K562 (cell line): ENCODE results near the gene RTN4. TPM values are rescaled to one million over a fixed set of nuclear protein-coding genes. Genes with fewer than 3 reads are reported as not detected.
A peak's percentile ranks its signal among the peaks of the same experiment; 100 is the strongest.

Source experiments
- ATAC-seq: fragments of 200-7000 bp; cut with Tn5 transposase; 3 replicates; pipeline ENCODE4 v1.9.1; 2020; ENCODE audit warnings: moderate library complexity
- BruUV-seq: library from RNA; stranded (reverse); fragments of 400-500 nt; replicated peaks from 2 replicates; lab custom pipeline; 2021; lab: Mats Ljungman, UMichigan
- CTCF ChIA-PET: fragments of 300-600 bp; formaldehyde crosslinking; extraction: SDS; loops from one replicate; lab custom pipeline; 2021; ENCODE audit warnings: low intra/inter-chr PET ratio; lab: Yijun Ruan, JAX
- POLR2A ChIA-PET: fragments of 300-600, 350-650 bp; sonication (Branson Sonifier 250); formaldehyde crosslinking; extraction: SDS; loops from one replicate; lab custom pipeline; 2021; ENCODE audit warnings: antibody characterized with exemption, inconsistent platforms; lab: Yijun Ruan, JAX
- DNase-seq, 4 experiments: peaks; one replicate each; pipeline versions ENCODE4 v3.0.0 to v3.0.0-alpha.2; 2011 to 2018; ENCODE audit warnings: low spot score in 3 of 4, mixed read lengths in 3 of 4; ENCODE audit errors: extremely low read depth in 1 of 4
- FAIRE-seq: peaks from 2 replicates; lab custom pipeline; 2011; peaks lifted over from hg19 to GRCh38; lab: Jason Lieb, UNC
- H2AFZ ChIP-seq: 2 replicates; pipeline ENCODE4 v1.6.0; 2011; ENCODE audit warnings: low read depth, low read length, control low read depth, inconsistent platforms
- H3K27ac ChIP-seq: fragments of 200-600 bp; 3 replicates; pipeline ENCODE4 v1.8.0; 2011; ENCODE audit warnings: low read depth, mild to moderate bottlenecking, control low read depth, inconsistent platforms, low read length, moderate library complexity, mixed read lengths; ENCODE audit errors: extremely low read depth
- H3K27me3 ChIP-seq, 2 experiments: fragments of 300-600 bp in 1 of 2; 2 replicates in 1 of 2; 3 replicates in 1 of 2; pipeline versions ENCODE4 v1.6.0 to v1.8.0; 2011; ENCODE audit warnings: inconsistent platforms in 2 of 2, low read length in 2 of 2, mild to moderate bottlenecking in 1 of 2, mixed read lengths in 1 of 2, moderate library complexity in 1 of 2; ENCODE audit not compliant: control insufficient read depth in 2 of 2, insufficient read depth in 2 of 2
- H3K36me3 ChIP-seq: fragments of 300-600 bp; 3 replicates; pipeline ENCODE4 v1.8.0; 2011; ENCODE audit warnings: mild to moderate bottlenecking, low read length, inconsistent platforms; ENCODE audit not compliant: control insufficient read depth, insufficient read depth
- H3K4me1 ChIP-seq, 2 experiments: fragments of 200-600 bp in 1 of 2; replicated peaks in 1 of 2; 2 replicates in 1 of 2; 3 replicates in 1 of 2; pipeline versions ENCODE4 v1.5.1 to v1.8.0; 2011; ENCODE audit warnings: inconsistent platforms in 2 of 2, low read length in 2 of 2, mild to moderate bottlenecking in 1 of 2, mixed read lengths in 1 of 2, moderate library complexity in 1 of 2; ENCODE audit not compliant: control insufficient read depth in 2 of 2, insufficient read depth in 2 of 2
- H3K4me2 ChIP-seq: 2 replicates; pipeline ENCODE4 v1.6.1; 2011; ENCODE audit warnings: low read length, control low read depth, inconsistent platforms, mixed read lengths; ENCODE audit not compliant: insufficient read depth
- H3K4me3 ChIP-seq: fragments of 200-600 bp; sonication (generic), shearing (Covaris generic); 2 replicates; pipeline ENCODE4 v1.5.1; 2016; ENCODE audit warnings: control low read depth, inconsistent platforms
- H3K79me2 ChIP-seq: fragments of 200-600 bp; 3 replicates; pipeline ENCODE4 v1.8.0; 2011; ENCODE audit warnings: low read length, inconsistent platforms; ENCODE audit not compliant: control insufficient read depth, insufficient read depth
- H3K9ac ChIP-seq, 2 experiments: 2 replicates each; pipeline versions ENCODE4 v1.6.0 to v1.6.1; 2011; ENCODE audit warnings: low read depth in 2 of 2, low read length in 2 of 2, control low read depth in 1 of 2, inconsistent platforms in 1 of 2, mild to moderate bottlenecking in 1 of 2, mixed read lengths in 1 of 2; ENCODE audit not compliant: insufficient read depth in 1 of 2
- H3K9me1 ChIP-seq: one replicate; pipeline ENCODE4 v1.6.0; 2011; ENCODE audit warnings: inconsistent platforms, mild to moderate bottlenecking, low read length, moderate library complexity; ENCODE audit not compliant: control insufficient read depth, insufficient read depth
- H3K9me3 ChIP-seq: replicated peaks from 2 replicates; pipeline ENCODE4 v1.5.1; 2011; ENCODE audit warnings: low read depth, low read length, inconsistent platforms; ENCODE audit not compliant: control insufficient read depth, insufficient read depth
- H4K20me1 ChIP-seq: replicated peaks from 2 replicates; pipeline ENCODE4 v1.6.1; 2011; ENCODE audit warnings: low read length, inconsistent platforms, mixed read lengths; ENCODE audit not compliant: control insufficient read depth, insufficient read depth
- FOXM1 ChIP-seq, 2 experiments: fragments of 450-650 bp in 1 of 2; sonication (generic) in 1 of 2; formaldehyde crosslinking in 1 of 2; IDR thresholded peaks; 2 replicates each; pipeline versions ENCODE4 v1.6.1 to v1.9.0; 2017 to 2022; ENCODE audit warnings: low read depth in 2 of 2, mild to moderate bottlenecking in 2 of 2, missing genetic modification reagents in 1 of 2, moderate library complexity in 1 of 2
- RBM22 ChIP-seq: fragments of 200-400 bp; formaldehyde crosslinking; IDR thresholded peaks from 2 replicates; pipeline ENCODE4 v1.6.1; 2018; ENCODE audit warnings: low read length, low read depth; ENCODE audit not compliant: poor library complexity, severe bottlenecking
- ZBTB33 ChIP-seq: sonication (generic); formaldehyde crosslinking; IDR thresholded peaks from 2 replicates; pipeline ENCODE4 v1.8.1; 2023; ENCODE audit warnings: mild to moderate bottlenecking, missing genetic modification reagents
- WGBS: fragments of 100-300 bp; shearing (Covaris generic); methylation state at CpG from one replicate; pipeline ENCODE4 v1.1.6; 2016; ENCODE audit warnings: low coverage, mixed read lengths; ENCODE audit not compliant: insufficient coverage; ENCODE audit errors: missing lambda C conversion rate; 5-methylcytosine and 5-hydroxymethylcytosine counted together
- in situ Hi-C: fragments of 300-500 bp; cut with MboI; formaldehyde crosslinking; loops from 4 replicates; pipeline ENCODE4 v1.15.0; 2018; ENCODE audit warnings: inconsistent platforms, mixed read lengths
- intact Hi-C: fragments of 100-400 bp; cut with micrococcal nuclease; formaldehyde crosslinking; loops from 2 replicates; pipeline ENCODE4 v1.14.2; 2022
- polyA plus RNA-seq, 8 experiments: library from polyadenylated mRNA; depleted of rRNA in 4 of 8; stranded (reverse) in 5 of 8; unstranded in 3 of 8; fragments of >200 nt; fragmentation: Nextera tagmentation in 2 of 8; fragmentation: Illumina TruSeq in 1 of 8; extraction: Ambion mirVana in 2 of 8; extraction: Trizol in 1 of 8; gene quantifications; 2 replicates each; pipeline versions ENCODE4 v1.2.1 to v1.2.3, GENCODE V29; 2011 to 2014; ENCODE audit warnings: inconsistent platforms in 1 of 8, missing spikeins in 1 of 8
- total RNA-seq, 7 experiments: library from RNA; depleted of rRNA in 6 of 7; stranded (reverse); fragments of >200 nt in 6 of 7; fragmentation: Illumina TruSeq in 2 of 7; extraction: Trizol in 2 of 7; gene quantifications; 2 replicates each; pipeline versions ENCODE4 v1.2.1 to v1.2.3, GENCODE V29; 2011 to 2021; ENCODE audit warnings: low replicate concordance in 1 of 7

The RTN4 gene
- total and polyA plus RNA-seq, 9 of the 15 experiments (the other 6 are each of a cell fraction or from before 2014, with no cell fraction given): 73.0 to 248 (median 116) TPM

GRCh38 chr2:54969295-54969939, 80.8 kb downstream of the RTN4 start:
- ATAC-seq: peak; percentile 35
- DNase-seq: no peak
- Histone ChIP-seq H3K27ac (no peak overlapping the region), H3K27me3 (no peaks in the 10 kb centered on the region), H3K9ac (no peak overlapping the region), H3K79me2 (peaks cover 6% of the 10 kb centered on the region; the same call in 2 of the 3 replicates), H2AFZ (no peak overlapping the region), H3K4me1 (peaks cover 0 to 7% of the 10 kb centered on the region in 2 experiments; a peak in 2 of 5 replicates), H3K4me3 (no peak overlapping the region), H3K9me3 (no peaks in the 10 kb centered on the region), H3K36me3 (peaks cover 48% of the 10 kb centered on the region), H4K20me1 (no peaks in the 10 kb centered on the region; the same call in 1 of the 2 replicates), H3K9me1 (peaks cover 3% of the 10 kb centered on the region), H3K4me2 (no peak overlapping the region)
- in situ Hi-C loops: no loop called here
- ChIA-PET CTCF (no interaction called here), POLR2A (interaction anchor here (0.7 to 2.7 kb wide), 9 partner anchors 9 to 422 kb away, joined by 3 to 15 read pairs (median 3); no protein-coding TSS in a partner anchor)
- WGBS: 65% methylated on average over 4 of the region's 4 CpGs
- no TSS peak for BruUV-seq
- TF ChIP-seq FOXM1 (IDR thresholded peaks at IDR 0.05; ENCODE audit: low read depth) (no peak), FOXM1 (CRISPR knock-in tag; IDR thresholded peaks at IDR 0.05; ENCODE audit: low read depth) (no peak), ZBTB33 (CRISPR knock-in tag) (peak; percentile 48; the same call in 1 of the 2 replicates), RBM22 (peak; percentile 22)
- intact Hi-C loops: loop anchor here (5.0 kb wide), 1 partner anchor 198 kb away; no protein-coding TSS in a partner anchor
- FAIRE-seq: peak; percentile 15
